Ascending aorta (tissue), 2 donors: ENCODE data around the gene NASP. TPM values are rescaled to one million over a fixed set of nuclear protein-coding genes. Genes with fewer than 3 reads are reported as not detected.

Experiments used
- DNase-seq, 2 donors: peaks; one replicate each; pipeline ENCODE4 v3.0.0-alpha.2; 2019; ENCODE audit warnings: low spot score in 2 of 2
- H3K27ac ChIP-seq, 2 donors: fragments of 200-600 bp; sonication (generic); one replicate each; pipeline ENCODE4 v1.5.1; 2016 to 2017; ENCODE audit warnings: mild to moderate bottlenecking in 1 of 2
- H3K27me3 ChIP-seq: fragments of 200-600 bp; sonication (generic); one replicate; pipeline ENCODE4 v1.5.1; 2017
- H3K36me3 ChIP-seq, 2 donors: fragments of 200-600 bp; sonication (generic); one replicate each; pipeline ENCODE4 v1.5.1; 2016
- H3K4me1 ChIP-seq, 2 donors: fragments of 200-600 bp; sonication (generic); one replicate each; pipeline ENCODE4 v1.5.1; 2016 to 2017; ENCODE audit warnings: mild to moderate bottlenecking in 1 of 2
- H3K4me3 ChIP-seq, 2 donors: fragments of 200-600 bp; sonication (generic); one replicate each; pipeline ENCODE4 v1.5.1; 2016 to 2017; ENCODE audit warnings: mild to moderate bottlenecking in 1 of 2
- H3K9me3 ChIP-seq, 2 donors: fragments of 200-600 bp; sonication (generic); one replicate each; pipeline ENCODE4 v1.5.1; 2016
- CTCF ChIP-seq, 3 experiments: fragments of 200-600 bp in 2 of 3; fragments of 450-650 bp in 1 of 3; sonication (generic) in 2 of 3; IDR thresholded peaks; one replicate each; pipeline ENCODE4 v1.5.1; 2016 to 2019; ENCODE audit warnings: antibody characterized with exemption in 3 of 3, mild to moderate bottlenecking in 1 of 3, moderate library complexity in 1 of 3
- intact Hi-C: fragments of 100-400 bp; cut with DNase I; formaldehyde crosslinking; loops from one replicate; pipeline ENCODE4 v1.15.1; 2023
- total RNA-seq: library from RNA; depleted of rRNA; stranded (reverse); fragments of >200 nt; gene quantifications from one replicate; pipeline ENCODE4 v1.1.0, GENCODE V29; 2016

NASP gene
- total RNA-seq, 1 donor from 2014 or later, result 49.1 TPM

GRCh38 chr1:45622524-45623394 lies 38.9 kb downstream of the NASP start:
- Histone ChIP-seq H3K36me3 (peaks cover 10 to 34% of the 10 kb centered on the region in 2 donors), H3K4me1 (peaks cover 0 to 3% of the 10 kb centered on the region in 2 donors), H3K27ac (peak overlapping the region; percentile 37 to 62), H3K4me3 (peak overlapping the region; percentile 39 to 51), H3K9me3 (no peaks in the 10 kb centered on the region), H3K27me3 (no peaks in the 10 kb centered on the region)
- no peak for DNase-seq
- TF ChIP-seq CTCF (IDR thresholded peaks at IDR 0.05), result no peak
- intact Hi-C loops, result no loop called here

GRCh38 chr1:45623972-45624371 lies 40.1 kb downstream of the NASP start, which contains the start of gene CCDC17:
Gene CCDC17, minus strand, starts transcription at chr1:45624054. Its CDS starts 145 bp downstream, at chr1:45623909.
- intact Hi-C loops, result no loop called here
- H3K27ac ChIP-seq, result peak within 1 kb of the TSS; percentile 37 to 62
- peak within 1 kb of the TSS; percentile 39 to 51 for H3K4me3 ChIP-seq
- H3K36me3 ChIP-seq, result peaks cover 20 to 36% of the 10 kb centered on the region in 2 donors
- H3K4me1 ChIP-seq, result peaks cover 0 to 3% of the 10 kb centered on the region in 2 donors
- no peak for DNase-seq
- no peaks in the 10 kb centered on the region for H3K9me3 ChIP-seq
- TF ChIP-seq CTCF (IDR thresholded peaks at IDR 0.05), result no peak
- H3K27me3 ChIP-seq, result no peaks in the 10 kb centered on the region

- no peak overlapping the region for H3K27ac ChIP-seq
Observed at GRCh38 chr1:45629035-45629434, 45.2 kb downstream of the NASP start.

GRCh38 chr1:45630429-45630828 lies 46.6 kb downstream of the NASP start:
- no peak overlapping the region for H3K27ac ChIP-seq
- TF ChIP-seq CTCF (IDR thresholded peaks at IDR 0.05), result no peak
- no peaks in the 10 kb centered on the region for H3K4me1 ChIP-seq
- no peaks in the 10 kb centered on the region for H3K27me3 ChIP-seq
- no peak overlapping the region for H3K4me3 ChIP-seq
- intact Hi-C loops, result no loop called here
- DNase-seq, result no peak
- H3K36me3 ChIP-seq, result peaks cover 68 to 96% of the 10 kb centered on the region in 2 donors
- no peaks in the 10 kb centered on the region for H3K9me3 ChIP-seq

More at GRCh38 chr1:45629035-45629434, 45.2 kb downstream of the NASP start:
- no peak for TF ChIP-seq CTCF (IDR thresholded peaks at IDR 0.05)
- Histone ChIP-seq H3K4me1 (no peaks in the 10 kb centered on the region), H3K27me3 (no peaks in the 10 kb centered on the region), H3K4me3 (no peak overlapping the region), H3K9me3 (no peaks in the 10 kb centered on the region), H3K36me3 (peaks cover 67 to 84% of the 10 kb centered on the region in 2 donors)
- intact Hi-C loops, result no loop called here
- DNase-seq, result no peak

GRCh38 chr1:45635211-45635610 lies 51.4 kb downstream of the NASP start:
- H3K27me3 ChIP-seq, result no peaks in the 10 kb centered on the region
- H3K4me3 ChIP-seq, result no peak overlapping the region
- H3K9me3 ChIP-seq, result no peaks in the 10 kb centered on the region
- H3K27ac ChIP-seq, result no peak overlapping the region
- H3K36me3 ChIP-seq, result peaks cover 58 to 83% of the 10 kb centered on the region in 2 donors
- no peak for DNase-seq
- intact Hi-C loops, result no loop called here
- no peaks in the 10 kb centered on the region for H3K4me1 ChIP-seq
- no peak for TF ChIP-seq CTCF (IDR thresholded peaks at IDR 0.05)
